Body of pancreas (tissue), 4 donors: ENCODE measurements around the gene PGPEP1.

Experiments used
- POLR2A ChIP-seq, 3 donors: fragments of 450-650 bp; IDR thresholded peaks; one replicate each; pipeline ENCODE4 v1.6.1; 2016; ENCODE audit warnings: antibody characterized with exemption in 3 of 3, mild to moderate bottlenecking in 2 of 3
- TF ChIP-seq, protein P1 (sequence below), 7 experiments: fragments of 450-650 bp in 4 of 7; fragments of 200-600 bp in 3 of 7; sonication (generic) in 3 of 7; IDR thresholded peaks; one replicate each; pipeline ENCODE4 v1.5.1; 2016 to 2019; ENCODE audit warnings: antibody characterized with exemption in 7 of 7

- TF ChIP-seq, protein P1, sequence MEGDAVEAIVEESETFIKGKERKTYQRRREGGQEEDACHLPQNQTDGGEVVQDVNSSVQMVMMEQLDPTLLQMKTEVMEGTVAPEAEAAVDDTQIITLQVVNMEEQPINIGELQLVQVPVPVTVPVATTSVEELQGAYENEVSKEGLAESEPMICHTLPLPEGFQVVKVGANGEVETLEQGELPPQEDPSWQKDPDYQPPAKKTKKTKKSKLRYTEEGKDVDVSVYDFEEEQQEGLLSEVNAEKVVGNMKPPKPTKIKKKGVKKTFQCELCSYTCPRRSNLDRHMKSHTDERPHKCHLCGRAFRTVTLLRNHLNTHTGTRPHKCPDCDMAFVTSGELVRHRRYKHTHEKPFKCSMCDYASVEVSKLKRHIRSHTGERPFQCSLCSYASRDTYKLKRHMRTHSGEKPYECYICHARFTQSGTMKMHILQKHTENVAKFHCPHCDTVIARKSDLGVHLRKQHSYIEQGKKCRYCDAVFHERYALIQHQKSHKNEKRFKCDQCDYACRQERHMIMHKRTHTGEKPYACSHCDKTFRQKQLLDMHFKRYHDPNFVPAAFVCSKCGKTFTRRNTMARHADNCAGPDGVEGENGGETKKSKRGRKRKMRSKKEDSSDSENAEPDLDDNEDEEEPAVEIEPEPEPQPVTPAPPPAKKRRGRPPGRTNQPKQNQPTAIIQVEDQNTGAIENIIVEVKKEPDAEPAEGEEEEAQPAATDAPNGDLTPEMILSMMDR (IDR thresholded peaks at IDR 0.05): peak; percentile 82 to 98 (median 97)
- peak in 2 of 3 donors; percentile 26 to 43 for TF ChIP-seq POLR2A (IDR thresholded peaks at IDR 0.05)
Observed at GRCh38 chr19:18328340-18329034, 11.9 kb upstream of the PGPEP1 start.
